Fibroblast of the conjunctiva (primary cell): Measurements from ENCODE around the gene PCGF6.
A peak's percentile ranks its signal among the peaks of the same experiment; 100 is the strongest.
"Not testable (repeated sequence)": the region's sequence is repeated elsewhere in the genome, so short reads cannot be mapped to it uniquely, and the experiment has no call there.

Experiments used
- DNase-seq: peaks from one replicate; pipeline ENCODE4 v3.0.0-alpha.2; 2010; ENCODE audit warnings: low read depth

PCGF6 gene, protein sequence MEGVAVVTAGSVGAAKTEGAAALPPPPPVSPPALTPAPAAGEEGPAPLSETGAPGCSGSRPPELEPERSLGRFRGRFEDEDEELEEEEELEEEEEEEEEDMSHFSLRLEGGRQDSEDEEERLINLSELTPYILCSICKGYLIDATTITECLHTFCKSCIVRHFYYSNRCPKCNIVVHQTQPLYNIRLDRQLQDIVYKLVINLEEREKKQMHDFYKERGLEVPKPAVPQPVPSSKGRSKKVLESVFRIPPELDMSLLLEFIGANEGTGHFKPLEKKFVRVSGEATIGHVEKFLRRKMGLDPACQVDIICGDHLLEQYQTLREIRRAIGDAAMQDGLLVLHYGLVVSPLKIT

DNA sequence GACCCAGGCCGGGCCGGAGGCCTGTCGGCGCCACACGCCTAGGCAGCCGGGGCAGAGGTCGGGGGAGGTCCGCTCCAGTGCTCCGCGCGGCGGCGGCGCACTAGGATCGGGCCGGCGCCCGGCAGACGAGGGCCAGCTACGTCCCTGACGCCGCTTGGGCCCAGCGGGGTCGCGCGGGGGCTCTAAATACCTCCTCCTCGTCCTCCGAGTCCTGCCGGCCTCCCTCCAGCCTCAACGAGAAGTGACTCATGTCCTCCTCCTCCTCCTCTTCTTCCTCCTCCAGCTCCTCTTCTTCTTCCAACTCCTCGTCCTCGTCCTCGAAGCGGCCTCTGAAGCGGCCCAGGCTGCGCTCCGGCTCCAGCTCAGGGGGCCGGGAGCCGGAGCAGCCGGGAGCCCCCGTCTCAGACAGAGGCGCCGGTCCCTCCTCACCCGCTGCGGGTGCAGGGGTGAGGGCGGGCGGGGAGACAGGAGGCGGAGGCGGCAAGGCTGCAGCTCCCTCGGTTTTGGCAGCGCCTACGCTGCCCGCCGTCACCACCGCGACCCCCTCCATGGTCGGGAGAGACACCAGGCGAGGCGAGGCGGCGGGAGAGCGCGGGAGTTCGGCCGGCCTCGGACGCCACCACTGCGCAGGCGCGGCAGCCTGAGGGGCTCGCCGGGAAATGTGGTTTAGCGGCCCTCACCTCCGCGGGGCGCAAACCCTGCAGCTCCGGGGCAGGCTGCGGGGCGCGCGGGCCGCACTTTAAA, at the start of gene PCGF6:
Gene PCGF6, minus strand, starts transcription at position 624 of the 744 bp plus-strand sequence. Its CDS starts 74 bp downstream, at position 550.
- peak; percentile 54 for DNase-seq

DNA sequence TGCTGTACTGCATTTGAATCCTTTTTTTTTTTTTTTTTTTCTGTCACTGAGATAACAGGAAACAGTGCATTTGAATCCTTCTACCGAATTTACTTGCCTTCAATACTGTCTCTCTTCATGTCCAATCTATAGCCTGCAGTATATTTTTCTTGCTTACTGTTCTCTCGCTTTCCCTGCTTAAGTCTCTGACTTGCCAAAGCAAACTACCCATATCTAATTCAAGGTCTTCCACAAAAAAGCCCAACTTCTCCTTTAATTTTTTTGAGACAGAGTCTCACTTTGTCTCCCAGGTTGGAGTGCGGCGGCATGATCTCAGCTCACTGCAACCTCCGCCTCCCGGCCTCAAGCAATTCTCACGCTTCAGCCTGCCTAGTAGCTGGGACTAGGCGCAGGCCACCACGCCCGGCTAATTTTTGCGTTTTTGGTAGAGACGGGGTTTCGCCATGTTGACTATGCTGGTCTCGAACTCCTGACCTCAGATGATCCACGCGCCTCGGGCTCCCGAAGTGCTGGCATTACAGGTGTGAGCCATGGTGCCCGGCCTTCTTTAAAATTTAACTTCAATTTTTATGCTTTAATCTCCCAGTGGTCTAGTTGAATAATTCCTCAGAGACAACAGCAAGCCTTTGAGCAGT, 46.4 kb upstream of the PCGF6 start:
- DNase-seq: no peak

DNA sequence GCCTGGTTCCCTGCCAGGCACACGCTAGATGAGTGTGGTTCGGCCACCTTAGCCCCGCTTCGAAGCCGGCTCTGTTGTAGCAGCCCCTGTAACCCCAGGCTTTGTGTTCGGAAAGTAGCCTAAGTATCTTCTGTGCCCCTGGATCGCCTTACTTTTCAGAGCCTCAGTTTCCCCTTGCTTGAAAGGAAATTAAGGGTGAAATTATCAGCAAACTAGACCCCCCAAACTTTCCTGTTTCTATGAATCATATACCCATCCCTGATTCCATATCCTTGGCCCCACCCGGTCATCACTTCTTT, 45.8 kb upstream of the PCGF6 start:
- no peak for DNase-seq

DNA sequence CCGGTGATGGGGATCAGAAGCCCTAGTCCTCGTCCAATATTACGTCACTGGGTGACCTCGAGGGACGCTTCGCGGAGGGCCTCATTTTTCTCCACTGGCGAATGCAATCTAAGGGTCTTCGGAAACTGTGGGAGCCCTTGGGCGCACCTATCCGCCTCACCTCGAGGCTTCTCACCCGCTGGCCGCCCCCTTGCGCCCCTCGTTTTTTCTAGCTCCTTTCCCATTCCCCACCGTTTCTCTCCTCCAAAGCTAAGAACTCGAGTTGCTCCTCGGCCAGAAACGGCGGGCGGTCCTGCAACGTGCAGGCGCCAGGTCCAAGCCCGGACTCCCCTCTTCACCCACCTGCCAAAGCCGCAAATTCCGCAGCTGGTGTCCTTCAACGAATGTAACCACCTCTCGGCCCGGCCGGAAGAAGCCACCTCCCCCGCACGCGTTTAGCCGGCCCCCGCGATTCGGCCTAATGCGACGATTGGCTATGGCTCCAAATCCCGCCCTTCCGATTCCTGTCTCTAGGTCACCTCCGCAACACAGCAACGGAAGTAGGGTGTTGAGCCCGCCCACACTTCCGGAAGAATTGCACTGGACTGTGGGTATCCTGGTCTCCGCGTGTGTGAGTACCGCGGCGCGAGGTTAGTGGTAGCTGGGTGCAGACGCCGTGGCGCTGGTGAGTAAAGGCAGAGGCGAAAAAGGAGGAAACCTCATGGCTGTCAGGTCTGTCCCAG, 45.3 kb upstream of the PCGF6 start, which contains the start of the genes ATP5MK and PDCD11:
Gene ATP5MK, minus strand, starts transcription at position 409 of the 722 bp plus-strand sequence. CDS start 4,018 bp downstream, outside the sequence.
Gene PDCD11, plus strand, starts transcription at position 560 of the 722 bp plus-strand sequence. CDS start 1,801 bp downstream, outside the sequence.
- DNase-seq: peak; percentile 94

DNA sequence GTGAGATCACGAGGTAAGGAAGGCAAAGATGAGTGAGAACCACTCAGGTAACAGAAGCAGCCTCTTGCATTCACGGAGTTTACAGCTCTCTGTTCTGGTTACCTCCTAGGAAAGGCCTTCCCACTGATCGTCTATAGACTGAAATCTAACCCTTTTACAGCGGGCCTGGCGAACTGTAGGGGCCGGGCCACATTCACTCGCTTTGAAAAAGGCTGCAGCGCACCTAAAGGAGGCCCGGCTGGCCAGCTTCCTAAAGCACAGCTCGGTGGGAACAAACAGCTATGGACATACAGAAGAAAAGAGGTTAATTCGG, 44.8 kb upstream of the PCGF6 start:
- no peak for DNase-seq

DNA sequence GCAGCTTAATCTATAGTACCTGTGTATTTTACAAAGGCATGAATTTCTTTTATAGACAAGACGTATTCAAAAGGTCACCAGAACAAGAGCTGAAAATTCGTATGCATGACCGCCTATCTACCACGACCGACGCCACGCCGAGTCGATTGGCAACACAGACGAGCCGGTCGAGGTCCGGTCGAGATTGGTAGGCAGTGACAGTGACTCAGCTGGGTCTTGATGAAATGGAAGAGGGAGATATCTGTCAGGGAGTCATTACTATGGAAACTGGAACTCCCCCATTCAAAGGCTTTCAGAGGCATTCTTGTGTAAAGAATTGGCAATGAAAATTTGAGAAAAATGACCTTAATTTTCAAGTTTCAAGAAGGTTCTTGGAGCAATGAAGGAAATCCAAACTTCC, 43.2 kb upstream of the PCGF6 start:
- no peak for DNase-seq

DNA sequence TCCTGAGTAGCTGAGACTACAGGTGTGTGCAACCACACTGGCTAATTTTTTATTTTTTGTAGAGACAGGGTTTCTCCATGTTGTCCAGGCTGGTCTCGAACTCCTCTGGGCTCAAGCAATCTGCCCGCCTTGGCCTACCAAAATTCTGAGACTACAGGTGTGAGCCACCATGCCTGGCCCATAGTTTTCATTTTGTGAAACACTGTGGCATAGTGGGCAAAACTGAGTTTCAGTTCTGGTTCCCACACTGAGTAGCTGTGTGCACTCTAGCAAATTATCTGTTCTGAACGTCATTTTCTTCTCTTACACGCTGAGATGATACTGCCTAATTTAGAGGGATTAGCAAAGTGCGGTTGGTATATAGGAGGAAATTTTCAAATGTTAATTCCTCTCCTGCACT, 31.8 kb upstream of the PCGF6 start:
- DNase-seq: no peak

DNA sequence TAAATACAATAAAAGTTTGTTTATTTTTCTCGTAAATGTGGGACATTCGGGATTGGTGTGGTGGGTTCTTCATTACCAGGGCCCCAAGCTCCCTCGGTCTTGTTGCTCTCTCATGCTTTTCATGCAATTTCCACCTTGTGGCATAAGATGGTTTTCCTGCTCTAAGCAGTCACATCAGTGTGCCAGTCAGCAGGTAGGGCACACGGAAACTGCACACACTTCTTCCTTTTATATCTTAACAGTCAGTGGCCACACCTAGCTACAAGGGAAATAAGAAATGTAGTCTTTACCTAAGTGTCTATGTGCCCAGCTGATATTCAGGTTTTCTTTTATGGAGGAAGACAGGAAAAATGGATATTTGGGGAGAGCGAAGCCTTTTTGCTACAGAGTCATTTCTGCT, 23.3 kb upstream of the PCGF6 start:
- DNase-seq: no peak

DNA sequence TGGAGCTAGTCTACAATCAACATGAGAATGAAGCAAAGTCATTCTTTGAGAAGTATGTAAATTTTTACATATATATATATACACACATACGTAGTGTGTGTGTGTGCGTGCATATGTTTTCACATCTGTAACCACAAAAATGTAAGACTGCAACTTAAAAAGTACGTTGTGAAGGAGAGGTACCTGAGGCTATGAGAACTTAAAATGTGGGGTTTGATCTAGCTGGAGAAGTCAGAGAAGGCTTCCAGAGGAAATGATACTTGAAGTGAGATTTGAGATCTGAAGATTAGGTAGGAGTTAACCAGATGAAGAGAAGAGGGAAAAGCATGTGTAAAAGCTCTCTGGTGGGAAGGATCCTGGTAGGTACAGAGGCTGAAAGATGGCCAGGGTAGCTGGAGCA, 22.6 kb upstream of the PCGF6 start:
- DNase-seq: no peak

DNA sequence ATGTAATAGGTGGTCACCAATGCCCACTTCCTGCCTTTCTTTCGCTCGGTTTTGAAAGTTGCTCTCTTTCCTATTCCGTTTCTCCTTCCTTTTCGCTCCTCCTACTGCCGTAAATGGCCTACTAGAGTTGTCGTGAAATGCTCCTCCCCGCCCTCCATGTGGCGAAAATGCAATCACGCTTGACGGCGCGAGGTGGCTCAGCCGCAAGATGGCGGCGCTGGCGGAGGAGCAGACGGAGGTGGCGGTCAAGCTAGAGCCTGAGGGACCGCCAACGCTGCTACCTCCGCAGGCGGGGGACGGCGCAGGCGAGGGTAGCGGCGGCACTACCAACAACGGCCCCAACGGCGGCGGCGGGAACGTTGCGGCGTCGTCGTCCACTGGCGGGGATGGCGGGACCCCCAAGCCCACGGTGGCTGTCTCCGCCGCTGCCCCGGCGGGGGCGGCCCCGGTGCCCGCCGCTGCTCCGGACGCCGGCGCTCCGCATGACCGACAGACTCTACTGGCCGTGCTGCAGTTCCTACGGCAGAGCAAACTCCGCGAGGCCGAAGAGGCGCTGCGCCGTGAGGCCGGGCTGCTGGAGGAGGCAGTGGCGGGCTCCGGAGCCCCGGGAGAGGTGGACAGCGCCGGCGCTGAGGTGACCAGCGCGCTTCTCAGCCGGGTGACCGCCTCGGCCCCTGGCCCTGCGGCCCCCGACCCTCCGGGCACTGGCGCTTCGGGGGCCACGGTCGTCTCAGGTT, 17.0 kb upstream of the PCGF6 start, which contains the start of gene TAF5:
Gene TAF5, plus strand, starts transcription at position 195 of the 737 bp plus-strand sequence. Its CDS starts 14 bp downstream, at position 209.
- DNase-seq: peak; percentile 90

DNA sequence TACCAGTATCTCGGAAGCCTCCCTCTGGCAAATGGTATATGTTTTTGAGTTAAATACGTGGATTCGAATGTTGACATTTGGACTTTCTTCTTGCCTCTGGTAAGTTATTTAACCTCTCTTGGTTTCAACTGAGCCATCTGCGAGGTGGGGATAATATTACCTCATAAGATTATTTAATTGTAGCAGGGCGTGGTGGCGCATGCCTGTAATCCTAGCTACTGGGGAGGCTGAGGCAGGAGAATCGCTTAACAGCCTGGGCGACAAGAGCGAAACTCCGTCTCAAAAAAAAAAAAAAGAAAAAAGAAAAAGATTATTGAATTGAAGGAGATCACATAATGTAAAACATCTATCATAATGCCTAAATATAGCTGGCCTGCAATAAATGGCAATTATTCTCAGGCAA, 16.4 kb upstream of the PCGF6 start:
- no peak for DNase-seq

DNA sequence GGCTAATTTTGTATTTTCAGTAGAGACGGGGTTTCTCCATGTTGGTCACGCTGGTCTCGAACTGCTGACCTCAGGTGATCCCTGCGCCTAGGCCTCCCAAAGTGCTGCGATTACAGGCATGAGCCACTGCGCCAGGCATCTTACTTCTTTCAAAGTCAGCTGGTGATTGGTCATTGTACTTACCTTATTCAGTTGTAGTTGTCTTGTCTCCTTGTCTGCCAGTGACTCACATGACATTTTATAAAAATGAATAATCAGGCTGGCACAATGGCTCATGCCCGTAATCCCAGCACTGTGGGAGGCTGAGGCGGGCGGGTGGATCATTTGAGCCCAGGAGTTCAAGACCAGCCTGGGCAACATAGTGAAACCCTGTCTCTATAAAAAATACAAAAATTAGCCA, 9.9 kb upstream of the PCGF6 start:
- not testable (repeated sequence) for DNase-seq

DNA sequence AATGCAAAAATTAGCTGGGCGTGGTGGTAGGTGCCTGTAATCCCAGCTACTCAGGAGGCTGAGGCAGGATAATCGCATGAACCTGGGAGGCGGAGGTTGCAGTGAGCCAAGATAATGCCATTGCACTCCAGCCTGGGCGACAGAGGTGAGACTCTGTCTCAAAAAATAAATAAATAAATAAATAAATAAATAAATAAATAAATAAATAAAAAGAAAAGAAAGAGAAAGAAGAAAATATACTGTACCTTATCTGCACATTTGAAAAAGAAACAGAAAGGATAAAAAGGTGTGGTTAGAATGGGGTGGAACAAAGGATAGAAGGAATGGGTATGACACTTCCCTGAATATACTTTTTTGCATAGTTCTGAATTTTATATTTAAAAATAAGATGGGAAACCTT, 8.6 kb upstream of the PCGF6 start:
- not testable (repeated sequence) for DNase-seq

DNA sequence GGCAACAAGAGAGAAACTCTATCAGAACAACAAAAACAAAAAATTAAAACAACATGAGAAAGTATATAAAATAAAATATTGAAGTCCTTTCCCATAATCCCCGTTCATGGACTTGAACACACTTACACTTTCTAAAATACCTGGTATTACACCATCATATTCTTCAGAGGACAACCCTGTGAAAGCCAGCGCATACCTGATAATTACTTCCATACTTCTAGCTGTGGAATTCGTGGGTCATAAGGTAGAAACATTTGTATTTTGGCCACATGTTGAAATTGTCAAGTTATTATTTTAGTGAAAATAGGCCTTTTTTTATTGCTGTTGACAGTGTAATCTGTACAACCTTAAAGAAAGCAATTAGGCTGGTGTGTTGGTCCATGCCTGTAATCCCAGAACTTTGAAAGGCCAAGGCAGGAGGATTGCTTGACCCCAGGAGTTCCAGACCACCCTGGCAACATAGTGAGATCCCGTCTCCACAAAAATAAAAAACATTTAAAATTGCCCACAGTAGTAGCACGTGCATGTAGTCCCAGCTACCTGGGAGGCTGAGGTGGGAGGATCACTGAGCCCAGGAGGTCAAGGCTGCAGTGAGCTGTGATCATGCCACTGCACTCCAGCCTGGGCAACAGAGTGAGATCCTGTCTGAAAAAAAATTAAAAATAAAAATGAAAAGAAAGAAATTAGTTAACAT, 5.1 kb upstream of the PCGF6 start:
- no peak for DNase-seq

DNA sequence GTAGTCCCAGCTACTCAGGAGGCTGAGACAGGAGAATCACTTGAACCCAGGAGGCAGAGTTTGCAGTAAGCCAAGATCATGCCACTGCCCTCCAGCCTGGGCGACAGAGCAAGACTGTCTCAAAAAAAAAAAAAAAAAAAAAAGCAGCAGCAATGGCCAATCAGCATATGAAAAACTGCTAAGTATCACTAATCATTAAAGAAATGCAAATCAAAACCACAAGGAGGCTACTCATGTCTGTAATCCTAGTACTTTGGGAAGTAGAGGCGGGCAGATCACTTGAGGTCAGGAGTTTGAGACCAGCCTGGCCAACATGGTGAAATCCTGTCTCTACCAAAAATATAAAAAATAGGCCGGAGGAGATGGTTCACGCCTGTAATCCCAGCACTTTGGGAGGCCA, 3.6 kb upstream of the PCGF6 start:
- DNase-seq: not testable (repeated sequence)

DNA sequence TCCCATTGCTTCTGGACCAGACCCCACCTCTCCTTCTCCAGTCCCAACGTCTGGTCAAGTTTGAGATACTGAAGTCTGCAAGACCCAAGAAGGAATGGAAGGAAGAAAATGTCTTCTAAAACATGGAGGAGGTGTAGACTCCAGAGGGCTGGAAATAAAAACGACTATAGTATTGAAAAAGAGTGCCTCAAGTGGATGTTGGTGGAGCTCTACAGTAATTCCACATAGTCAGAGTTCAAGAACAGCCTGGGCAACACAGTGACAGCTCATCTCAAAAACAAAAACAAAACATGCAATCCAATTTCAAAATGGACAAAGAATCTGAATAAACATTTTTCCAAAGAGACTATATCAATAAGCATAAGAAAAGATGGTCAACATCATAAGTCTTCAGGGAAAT, 2.3 kb upstream of the PCGF6 start:
- no peak for DNase-seq

DNA sequence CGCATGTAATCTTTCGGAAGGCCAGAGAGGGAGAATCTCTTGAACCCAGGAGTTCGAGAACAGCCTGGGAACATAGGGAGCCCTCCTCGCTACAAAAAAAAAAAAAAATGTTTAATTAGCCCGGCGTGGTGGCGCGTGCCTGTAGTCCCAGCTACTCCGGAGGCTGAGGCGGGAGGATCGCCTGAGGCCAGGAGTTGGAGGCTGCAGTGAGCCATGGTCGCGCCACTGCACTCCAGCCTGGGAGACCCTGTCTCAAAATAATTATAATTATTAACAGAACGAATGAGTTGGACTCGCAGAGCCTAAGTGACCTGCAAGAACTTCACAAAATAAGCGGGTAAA, 794 bp downstream of the PCGF6 start:
- DNase-seq: no peak

DNA sequence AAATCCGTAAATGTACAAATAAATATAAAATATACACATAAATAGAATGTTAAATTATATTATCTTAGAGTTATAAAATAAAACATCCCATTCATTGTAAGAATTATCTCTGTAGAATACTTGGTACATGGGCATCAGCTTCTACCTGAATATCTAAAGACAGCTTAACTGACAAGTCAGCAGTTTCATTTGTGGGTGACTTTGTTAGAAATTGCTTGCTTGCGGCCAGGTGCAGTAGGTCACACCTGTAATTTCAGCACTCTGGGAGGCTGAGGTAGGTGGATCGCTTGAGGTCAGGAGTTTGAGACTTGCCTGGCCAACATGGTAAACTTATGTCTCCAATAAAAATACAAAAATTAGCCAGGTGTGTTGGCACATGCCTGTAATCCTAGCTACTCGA, 14.6 kb downstream of the PCGF6 start:
- DNase-seq: no peak

DNA sequence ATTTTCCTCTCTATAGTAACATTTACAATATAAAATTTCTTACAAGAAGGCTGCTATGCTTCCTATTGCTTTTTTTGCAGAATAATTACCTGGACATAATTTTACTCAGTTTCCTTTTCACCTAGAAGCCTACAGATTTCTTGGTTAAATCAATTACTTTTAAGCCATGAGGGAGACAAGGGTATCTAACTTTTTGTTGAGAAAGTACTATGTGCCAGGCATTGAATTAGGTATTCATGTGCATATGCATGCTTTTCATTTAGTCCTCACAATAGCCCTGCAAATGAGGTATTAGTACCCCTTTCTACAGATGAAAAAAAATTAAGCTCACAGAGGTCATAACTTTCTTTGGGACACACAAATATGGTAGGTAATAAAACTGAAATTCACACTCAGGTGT, 16.4 kb downstream of the PCGF6 start:
- no peak for DNase-seq

DNA sequence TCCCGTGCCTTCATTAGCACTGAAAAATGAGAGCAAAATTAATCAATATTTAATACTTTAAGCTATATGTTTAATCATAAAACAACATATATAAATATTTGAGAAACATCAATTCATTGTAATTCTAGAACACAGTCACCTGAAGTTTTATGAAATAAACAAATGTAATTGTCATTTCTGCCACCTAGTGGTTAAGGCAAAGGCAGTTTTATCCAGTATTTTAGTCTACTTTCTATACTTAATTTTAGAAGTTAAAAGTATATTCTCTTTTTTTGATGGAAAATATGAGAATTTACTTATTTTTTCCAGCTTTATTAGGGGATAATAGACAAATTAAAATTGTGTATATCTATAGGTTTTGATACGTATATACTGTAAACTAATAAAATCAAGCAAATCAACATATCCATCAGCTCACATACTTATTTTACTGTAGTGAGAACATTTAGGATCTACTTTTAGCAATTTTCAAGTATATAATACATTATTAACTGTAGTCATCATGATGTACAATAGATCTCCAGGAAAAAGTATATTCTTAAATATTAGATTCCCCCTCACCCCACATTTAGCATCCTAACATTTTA, 16.9 kb downstream of the PCGF6 start:
- DNase-seq: peak; percentile 14

DNA sequence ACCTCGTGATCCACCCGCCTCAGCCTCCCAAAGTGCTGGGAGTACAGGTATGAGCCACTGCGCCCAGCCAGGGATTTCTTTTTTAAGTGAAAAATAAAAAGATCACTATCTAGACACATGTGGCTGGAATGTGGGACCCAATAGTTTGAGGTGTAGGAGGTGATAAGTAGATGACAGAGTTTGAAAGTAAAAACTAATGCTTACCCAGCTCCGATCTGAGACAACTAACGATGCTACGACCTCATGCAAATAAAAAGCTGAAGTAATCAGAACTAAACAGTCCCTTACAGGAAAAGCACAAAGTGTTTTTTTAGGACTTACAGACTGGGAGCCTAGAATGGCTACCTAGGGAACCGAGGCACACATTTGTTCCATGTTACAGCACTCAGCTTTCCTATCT, 23.0 kb downstream of the PCGF6 start:
- DNase-seq: no peak
